ENCODE results near the gene THADA. TPM values are rescaled to one million over a fixed set of nuclear protein-coding genes. Genes with fewer than 3 reads are reported as not detected.

THADA gene
- total and polyA plus RNA-seq, 7 donors = 4.4 to 35.2 (median 20.2) TPM

GRCh38 chr2:43278564-43279220 is 317.1 kb downstream of the THADA start:
- H3K4me1 ChIP-seq = peaks cover 0 to 49% (median 38%) of the 10 kb centered on the region in 4 donors
- DNase-seq = peak; percentile 61
- H3K4me3 ChIP-seq = no peak overlapping the region
- intact Hi-C loops (cut with DNase I) = no loop called here
- H3K36me3 ChIP-seq = peaks cover 0 to 10% (median 2%) of the 10 kb centered on the region in 4 donors
- no peaks in the 10 kb centered on the region for H3K27me3 ChIP-seq
- TF ChIP-seq POLR2AphosphoS5 (IDR thresholded peaks at IDR 0.05) = no peak
- no peak for TF ChIP-seq CTCF (IDR thresholded peaks at IDR 0.05)
- TF ChIP-seq EP300 (IDR thresholded peaks at IDR 0.05) = no peak
- no peak for TF ChIP-seq POLR2A (IDR thresholded peaks at IDR 0.05)
- peak overlapping the region in 3 of 4 donors; percentile 9 to 38 (median 9) for H3K27ac ChIP-seq
- H3K9me3 ChIP-seq = no peaks in the 10 kb centered on the region
- WGBS, 2 donors = 92 to 95% methylated on average over 10 of the region's 10 CpGs

- Histone ChIP-seq H3K27me3 (no peaks in the 10 kb centered on the region), H3K4me3 (no peak overlapping the region)
Measured at GRCh38 chr2:43276962-43277391, 318.9 kb downstream of the THADA start.

GRCh38 chr2:43276266-43276941 is 319.4 kb downstream of the THADA start:
- H3K4me1 ChIP-seq = peaks cover 0 to 55% (median 41%) of the 10 kb centered on the region in 4 donors
- peaks cover 0 to 4% (median 0%) of the 10 kb centered on the region in 4 donors for H3K36me3 ChIP-seq
- intact Hi-C loops (cut with DNase I) = no loop called here
- no peak for DNase-seq
- H3K27me3 ChIP-seq = no peaks in the 10 kb centered on the region
- H3K9me3 ChIP-seq = no peaks in the 10 kb centered on the region
- peak in 1 of 4 donors; percentile 23 for TF ChIP-seq POLR2AphosphoS5 (IDR thresholded peaks at IDR 0.05)
- no peak for TF ChIP-seq CTCF (IDR thresholded peaks at IDR 0.05)
- no peak for TF ChIP-seq EP300 (IDR thresholded peaks at IDR 0.05)
- TF ChIP-seq POLR2A (IDR thresholded peaks at IDR 0.05) = no peak
- WGBS, 2 donors = 47 to 74% methylated on average over 6 of the region's 6 CpGs
- peak overlapping the region; percentile 69 to 76 (median 72) for H3K27ac ChIP-seq
- H3K4me3 ChIP-seq = no peak overlapping the region

More at GRCh38 chr2:43276962-43277391, 318.9 kb downstream of the THADA start:
- Histone ChIP-seq H3K27ac (peak overlapping the region; percentile 69 to 76 (median 72)), H3K36me3 (peaks cover 0 to 4% (median 0%) of the 10 kb centered on the region in 4 donors), H3K4me1 (peaks cover 0 to 55% (median 41%) of the 10 kb centered on the region in 4 donors), H3K9me3 (no peaks in the 10 kb centered on the region)
- WGBS, 2 donors = 58 to 60% methylated on average over 3 of the region's 3 CpGs
- peak; percentile 70 for DNase-seq
- TF ChIP-seq POLR2A (IDR thresholded peaks at IDR 0.05) (no peak), CTCF (IDR thresholded peaks at IDR 0.05) (no peak), POLR2AphosphoS5 (IDR thresholded peaks at IDR 0.05) (no peak), EP300 (IDR thresholded peaks at IDR 0.05) (no peak)
- intact Hi-C loops (cut with DNase I) = no loop called here

- Histone ChIP-seq H3K27me3 (no peaks in the 10 kb centered on the region), H3K36me3 (peaks cover 0 to 2% (median 0%) of the 10 kb centered on the region in 4 donors), H3K4me1 (peaks cover 0 to 72% (median 49%) of the 10 kb centered on the region in 4 donors), H3K4me3 (no peak overlapping the region), H3K9me3 (no peaks in the 10 kb centered on the region), H3K27ac (no peak overlapping the region)
- intact Hi-C loops (cut with DNase I) = no loop called here
- 94 to 97% methylated on average over 4 of the region's 4 CpGs for WGBS, 2 donors
- no peak for DNase-seq
- TF ChIP-seq POLR2A (IDR thresholded peaks at IDR 0.05) (no peak), CTCF (IDR thresholded peaks at IDR 0.05) (no peak), EP300 (IDR thresholded peaks at IDR 0.05) (no peak), POLR2AphosphoS5 (IDR thresholded peaks at IDR 0.05) (no peak)
Measured at GRCh38 chr2:43274721-43275120, 321.1 kb downstream of the THADA start.
